Right kidney (tissue), 1 donor: ENCODE measurements around the gene MYL12A.
"Not testable (repeated sequence)": the region's sequence is repeated elsewhere in the genome, so short reads cannot be mapped to it uniquely, and the experiment has no call there.

Source experiments
- DNase-seq: peaks from one replicate; pipeline ENCODE4 v3.0.0-alpha.2; 2016

Gene MYL12A

GRCh38 chr18:3252843-3253242 lies 5.2 kb downstream of the MYL12A start:
- DNase-seq, result no peak

GRCh38 chr18:3254725-3255124 lies 7.1 kb downstream of the MYL12A start:
- no peak for DNase-seq

GRCh38 chr18:3255611-3256165 lies 8.1 kb downstream of the MYL12A start:
- DNase-seq, result no peak

- DNase-seq, result no peak
These were observed 9.4 kb downstream of the MYL12A start for GRCh38 chr18:3256693-3257626.

- no peak for DNase-seq
These were observed 10.1 kb downstream of the MYL12A start for GRCh38 chr18:3257627-3258120.

GRCh38 chr18:3260995-3261372 lies 13.4 kb downstream of the MYL12A start:
- DNase-seq, result no peak

DNA sequence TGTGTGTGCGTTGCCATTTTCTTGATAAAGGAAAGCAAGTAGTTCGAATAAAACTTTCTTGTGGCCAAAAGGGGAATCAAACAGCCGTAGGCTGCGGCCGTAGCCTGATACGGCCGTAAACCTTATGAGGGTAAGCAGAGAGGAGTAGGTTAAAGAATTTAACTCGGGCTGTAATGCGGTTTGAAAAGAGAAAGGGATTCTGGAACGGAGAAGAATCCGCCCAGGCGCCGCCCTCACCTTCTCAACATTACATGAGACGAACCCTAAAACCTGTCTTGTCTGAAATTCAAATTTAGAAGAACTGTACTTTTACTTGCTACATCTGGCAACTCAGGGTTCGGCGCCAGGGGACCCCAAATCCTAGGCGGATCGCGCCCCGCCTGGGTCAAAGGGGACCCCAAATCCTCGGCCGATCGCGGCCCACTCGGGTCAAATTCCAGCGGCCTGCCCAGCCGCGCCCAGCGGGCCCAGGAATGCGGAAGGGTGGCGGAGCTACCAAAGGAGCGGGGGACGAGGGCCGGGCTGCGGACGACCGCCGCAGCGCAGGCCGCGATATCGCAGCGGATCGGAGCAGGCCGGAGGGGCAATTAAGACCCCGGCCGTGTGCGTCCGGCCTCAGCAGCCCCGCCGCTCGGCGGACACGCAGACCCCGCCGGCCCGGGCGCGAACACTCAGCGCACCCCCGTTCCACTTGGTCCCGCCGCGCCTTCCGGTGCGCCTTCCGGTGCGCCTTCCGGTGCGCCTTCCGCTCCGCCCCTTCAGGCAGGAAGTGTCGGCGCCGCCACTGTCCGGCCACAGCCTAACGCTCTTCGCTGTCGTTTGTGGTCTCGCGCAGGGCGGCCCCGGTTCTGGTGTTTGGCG lies 14.0 kb downstream of the MYL12A start, which contains the start of gene MYL12B:
Gene MYL12B (plus strand): TSS at position 761 of the 861 bp plus-strand sequence. CDS start 10,766 bp downstream, outside the sequence.
- DNase-seq, result peak; percentile 100

DNA sequence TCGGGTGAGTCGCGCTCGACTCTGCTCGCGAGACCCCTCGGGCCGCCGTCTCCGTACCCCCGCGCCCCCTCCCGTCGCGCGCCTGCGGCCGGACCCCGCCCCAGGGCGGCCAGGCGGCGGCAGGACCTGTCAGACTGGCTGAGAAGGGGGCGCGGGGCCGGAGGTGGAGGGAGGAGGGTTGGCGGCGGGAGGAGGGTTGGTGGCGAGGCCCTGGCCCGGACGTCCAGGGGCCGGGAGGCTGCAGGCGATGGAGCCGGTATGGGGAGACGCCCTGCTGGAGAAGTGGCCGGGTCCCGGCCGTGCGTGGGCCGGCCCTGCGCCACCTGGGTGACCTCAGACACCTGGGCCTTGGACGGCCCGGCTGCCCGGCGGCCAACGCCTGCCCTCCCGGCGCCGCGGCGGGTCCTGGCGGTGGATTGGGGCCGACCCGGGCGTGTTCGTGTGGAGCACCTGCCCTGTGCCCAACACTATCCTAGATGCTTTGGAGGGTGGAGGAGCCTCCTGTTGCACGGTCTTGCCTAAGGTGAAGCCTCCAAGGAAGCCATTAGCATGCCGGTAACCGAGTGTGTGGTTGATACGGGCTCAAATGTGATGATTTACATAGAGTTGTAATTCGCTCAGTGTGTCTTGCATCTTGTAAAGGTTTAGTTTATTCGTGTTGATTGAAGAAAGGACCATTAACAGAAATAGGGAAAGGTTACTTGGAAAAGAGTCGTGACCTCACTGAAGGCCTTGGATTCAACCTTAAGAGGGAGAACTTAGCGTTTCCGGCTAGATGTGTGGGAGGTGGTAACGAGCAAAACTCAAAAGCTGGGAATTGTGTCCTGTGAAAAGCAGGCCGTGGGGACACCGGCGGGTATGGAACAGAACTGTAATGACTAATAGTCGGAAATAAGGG lies 14.9 kb downstream of the MYL12A start:
- peak; percentile 78 for DNase-seq

DNA sequence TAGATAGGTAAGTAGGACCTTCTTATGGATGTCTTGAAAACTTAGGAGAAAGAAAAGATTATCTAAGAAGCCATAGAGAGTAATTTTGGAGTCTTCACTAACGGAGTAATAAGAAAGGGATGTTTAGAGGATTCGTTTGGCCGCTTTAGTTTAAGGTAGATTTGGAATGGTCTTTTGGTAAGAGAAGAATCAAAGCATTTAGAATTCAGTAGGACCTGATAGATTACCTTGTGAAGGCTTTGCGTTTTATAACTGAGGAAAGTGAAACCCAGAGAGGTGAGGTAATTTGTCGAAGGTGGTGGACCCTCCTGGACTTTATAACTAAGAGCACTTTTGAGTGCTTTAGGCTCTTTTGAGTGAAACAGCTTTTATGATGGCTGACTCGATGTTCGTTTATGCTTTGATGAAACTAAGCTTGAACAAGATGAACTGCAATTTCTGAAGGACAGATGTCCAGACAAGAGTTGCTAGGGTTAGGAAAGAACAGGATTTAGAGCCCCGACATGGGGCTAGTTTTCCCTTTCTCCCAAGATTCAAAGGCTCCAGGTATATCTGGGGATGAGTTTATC lies 15.6 kb downstream of the MYL12A start:
- DNase-seq, result no peak

DNA sequence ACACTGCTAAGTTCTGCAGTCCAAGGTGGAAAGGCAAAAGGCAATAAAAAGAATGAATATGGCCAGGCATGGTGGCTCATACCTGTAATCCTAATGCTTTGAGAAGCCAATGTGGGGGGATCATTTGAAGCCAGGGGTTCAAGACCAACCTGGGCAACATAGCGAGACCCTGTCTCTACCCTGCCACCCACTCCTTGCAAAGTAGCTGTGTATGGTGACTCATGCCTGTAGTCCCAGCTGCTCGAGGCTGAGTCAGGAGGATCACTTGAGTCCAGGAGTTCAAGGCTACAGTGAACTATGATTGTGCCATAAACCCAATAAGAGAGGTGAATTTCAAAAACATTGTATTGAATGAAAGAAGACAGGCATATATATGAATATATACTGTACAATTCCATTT lies 16.8 kb downstream of the MYL12A start:
- no peak for DNase-seq

- no peak for DNase-seq
These were observed 18.0 kb downstream of the MYL12A start for GRCh38 chr18:3265564-3266033.

DNA sequence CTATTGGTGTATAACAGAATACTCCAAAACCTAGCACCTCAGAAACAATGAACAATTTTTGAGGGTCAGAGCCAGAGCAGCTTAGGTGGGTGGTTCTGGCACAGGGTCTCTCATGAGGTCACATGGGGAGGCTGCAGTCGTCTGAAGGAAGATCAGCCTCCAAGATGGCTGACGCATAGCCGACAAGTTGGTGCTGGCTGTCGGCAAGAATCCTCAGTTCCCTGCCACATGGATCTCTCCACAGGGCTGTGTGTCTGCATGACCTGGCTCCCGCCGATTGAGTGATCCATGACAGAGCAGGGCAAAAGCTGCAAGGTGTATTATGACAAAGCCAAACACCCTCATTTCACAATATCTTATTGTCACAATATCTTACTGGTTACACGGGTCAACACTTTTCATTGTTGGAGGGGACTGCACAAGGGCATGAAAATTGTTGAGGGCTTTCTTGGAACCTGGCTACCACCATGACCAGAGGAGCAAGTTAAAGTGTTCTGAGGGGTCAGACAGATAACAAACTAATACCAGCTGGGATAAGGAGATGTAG lies 18.5 kb downstream of the MYL12A start:
- DNase-seq, result no peak

DNA sequence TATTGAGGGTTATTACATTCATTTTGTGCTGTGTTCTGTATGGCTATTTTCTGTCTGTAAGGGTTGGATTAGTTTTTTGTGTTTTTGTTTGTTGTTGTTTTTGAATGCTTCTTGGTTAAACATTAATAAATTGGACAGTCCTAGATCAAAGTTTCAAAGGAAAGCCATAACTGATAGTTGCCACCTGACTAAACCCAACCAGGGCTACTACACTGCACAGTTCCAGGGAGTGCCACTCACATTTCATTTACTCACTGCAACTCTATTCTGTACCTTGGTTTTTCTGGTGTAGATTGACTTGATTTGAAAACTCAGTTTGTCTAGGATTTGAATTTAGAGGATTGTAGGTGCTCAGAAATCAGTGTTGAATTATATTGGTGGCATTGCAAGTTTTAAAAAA lies 20.7 kb downstream of the MYL12A start:
- no peak for DNase-seq

DNA sequence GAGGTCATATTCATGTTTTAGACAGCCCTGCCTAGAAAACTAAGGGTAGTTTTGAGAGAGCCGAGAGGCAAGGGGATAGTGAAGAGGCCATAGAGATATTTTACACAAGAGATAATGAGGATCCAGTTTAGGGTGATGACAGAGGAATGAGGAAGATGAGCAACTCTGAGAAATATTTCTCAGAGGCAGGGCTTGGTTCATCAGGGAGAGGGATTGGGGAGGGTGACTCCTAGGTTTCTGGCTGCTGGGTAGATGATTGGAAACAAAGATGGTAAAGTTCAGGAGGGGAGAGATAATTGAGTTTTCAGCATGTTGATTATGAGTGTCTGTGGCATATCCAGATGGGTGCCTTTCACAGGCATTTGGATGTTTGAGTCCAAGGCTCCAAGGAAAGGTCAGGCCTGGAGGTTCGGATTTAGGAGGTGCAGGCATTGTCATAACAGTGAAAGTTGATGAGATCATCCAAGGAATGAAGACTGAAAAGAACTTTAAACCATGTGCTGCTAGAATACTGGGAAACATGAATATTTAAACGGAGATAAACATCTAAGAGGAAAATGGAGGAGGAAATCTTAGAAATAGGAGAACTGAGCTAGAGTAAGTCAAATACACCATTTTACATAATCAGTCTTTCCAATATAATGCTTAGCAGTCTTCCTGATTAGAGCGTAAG lies 21.8 kb downstream of the MYL12A start:
- DNase-seq, result no peak

DNA sequence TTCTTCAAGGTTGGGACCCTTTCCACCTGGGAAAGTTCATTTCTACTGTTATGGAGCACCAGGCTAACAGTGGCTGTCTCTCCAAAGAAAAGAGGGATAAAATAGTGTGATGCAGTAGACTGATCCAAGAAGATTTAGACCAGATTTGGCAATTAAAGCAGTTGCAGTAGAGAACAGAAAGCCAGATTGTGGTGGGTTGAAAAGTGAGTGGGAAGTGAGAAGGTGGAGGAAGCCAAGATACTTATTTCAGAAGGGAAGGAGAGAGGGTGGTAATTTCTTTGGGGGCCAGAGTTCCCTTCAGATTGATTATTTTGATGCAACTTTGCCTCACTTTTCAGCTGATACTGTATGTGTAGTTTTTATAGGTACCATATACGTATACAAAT lies 22.3 kb downstream of the MYL12A start:
- no peak for DNase-seq

GRCh38 chr18:3273042-3273441 lies 25.4 kb downstream of the MYL12A start:
- no peak for DNase-seq

GRCh38 chr18:3277643-3278213 lies 30.1 kb downstream of the MYL12A start:
- DNase-seq, result not testable (repeated sequence)

DNA sequence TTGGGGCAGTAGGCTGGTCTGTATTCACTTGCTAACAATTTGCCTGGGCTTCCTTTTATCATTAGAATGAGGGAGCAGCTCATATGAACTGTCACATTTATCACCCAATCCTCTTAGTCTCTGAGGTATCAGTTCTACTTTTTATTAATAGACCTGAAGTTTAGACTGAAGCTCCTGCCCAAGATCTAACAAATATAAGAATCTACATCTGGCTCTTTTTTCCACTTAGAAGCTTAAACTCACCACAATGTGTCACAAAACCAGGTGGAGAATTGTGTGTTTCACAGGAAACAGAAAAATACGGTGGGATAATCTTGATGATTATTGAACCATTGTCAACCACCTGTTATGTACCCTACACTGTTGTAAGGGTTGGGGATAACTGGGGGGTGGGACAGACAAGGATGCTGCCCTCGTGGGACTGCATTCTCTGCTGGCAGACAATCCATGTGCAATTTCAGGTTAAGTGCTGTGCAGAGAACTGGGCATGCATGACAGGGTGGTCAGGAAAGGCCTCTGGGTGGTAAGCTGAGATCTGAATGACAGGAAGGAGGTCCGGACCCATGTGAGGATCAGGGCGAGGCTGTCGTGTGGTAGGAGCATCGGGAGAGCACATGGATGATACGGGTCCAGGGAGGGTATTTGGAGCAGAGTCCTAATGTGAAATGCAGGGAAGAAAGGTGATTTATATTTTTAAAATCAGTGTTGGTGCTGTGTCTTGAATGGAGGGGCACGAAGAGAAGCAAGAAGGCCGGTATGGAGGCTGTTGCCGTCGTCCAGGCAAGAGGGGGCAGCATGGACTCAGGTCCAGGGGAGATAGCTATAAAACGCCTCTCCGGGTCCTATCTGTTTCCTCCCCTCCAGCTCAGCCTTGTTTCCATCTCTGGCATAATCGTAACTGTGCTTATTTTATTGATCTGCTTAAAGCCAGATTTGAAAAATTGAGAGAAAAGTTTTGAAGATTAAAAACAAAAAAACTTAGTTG lies 31.9 kb downstream of the MYL12A start:
- DNase-seq, result no peak
